Keratinocyte (primary cell): ENCODE results near the gene TNS1. TPM values are rescaled to one million over a fixed set of nuclear protein-coding genes. Genes with fewer than 3 reads are reported as not detected.

ENCODE experiments used
- DNase-seq: peaks from one replicate; pipeline ENCODE4 v3.0.0-alpha.2; 2011; ENCODE audit warnings: low read depth, missing footprints, low spot score
- FAIRE-seq: peaks from 2 replicates; lab custom pipeline; 2011; peaks lifted over from hg19 to GRCh38; lab: Jason Lieb, UNC
- H2AFZ ChIP-seq: 2 replicates; pipeline ENCODE4 v1.6.0; 2012; ENCODE audit warnings: low read length, control low read depth, inconsistent platforms; ENCODE audit not compliant: control insufficient read depth
- H3K27ac ChIP-seq: 2 replicates; pipeline ENCODE4 v1.5.1; 2011; ENCODE audit warnings: low read length; ENCODE audit not compliant: control insufficient read depth, insufficient read depth
- H3K27me3 ChIP-seq: 3 replicates; pipeline ENCODE4 v1.6.0; 2011; ENCODE audit warnings: low read length; ENCODE audit not compliant: control insufficient read depth, insufficient read depth; ENCODE audit errors: extremely low read depth
- H3K36me3 ChIP-seq, 2 experiments: 2 replicates in 1 of 2; 3 replicates in 1 of 2; pipeline ENCODE4 v1.5.1; 2011; ENCODE audit warnings: low read length in 2 of 2, mild to moderate bottlenecking in 1 of 2; ENCODE audit not compliant: control insufficient read depth in 2 of 2, insufficient read depth in 2 of 2; ENCODE audit errors: extremely low read depth in 1 of 2
- H3K4me1 ChIP-seq: 3 replicates; pipeline ENCODE4 v1.5.1; 2011; ENCODE audit warnings: low read length; ENCODE audit not compliant: control insufficient read depth, insufficient read depth; ENCODE audit errors: extremely low read depth
- H3K4me2 ChIP-seq: 3 replicates; pipeline ENCODE4 v1.6.0; 2011; ENCODE audit warnings: low read depth, low read length; ENCODE audit not compliant: control insufficient read depth, insufficient read depth; ENCODE audit errors: extremely low read depth
- H3K4me3 ChIP-seq, 3 experiments: fragments of 200-600 bp in 1 of 3; sonication (generic) in 1 of 3; 2 replicates in 2 of 3; 3 replicates in 1 of 3; pipeline ENCODE4 v1.5.1; 2011 to 2016; ENCODE audit warnings: low read length in 3 of 3, mild to moderate bottlenecking in 3 of 3, control low read depth in 2 of 3, inconsistent platforms in 1 of 3, low read depth in 1 of 3, mixed read lengths in 1 of 3, mixed run types in 1 of 3, moderate library complexity in 1 of 3; ENCODE audit not compliant: control insufficient read depth in 2 of 3, insufficient read depth in 2 of 3; ENCODE audit errors: extremely low read depth in 1 of 3
- H3K79me2 ChIP-seq: 2 replicates; pipeline ENCODE4 v1.6.0; 2012; ENCODE audit warnings: low read length; ENCODE audit not compliant: control insufficient read depth, insufficient read depth
- H3K9ac ChIP-seq: 3 replicates; pipeline ENCODE4 v1.6.0; 2011; ENCODE audit warnings: low read length; ENCODE audit not compliant: control insufficient read depth, insufficient read depth; ENCODE audit errors: extremely low read depth
- H3K9me1 ChIP-seq: 3 replicates; pipeline ENCODE4 v1.6.0; 2011; ENCODE audit warnings: low read length; ENCODE audit not compliant: control insufficient read depth, insufficient read depth; ENCODE audit errors: extremely low read depth
- H3K9me3 ChIP-seq: 2 replicates; pipeline ENCODE4 v1.5.1; 2012; ENCODE audit warnings: low read depth, low read length; ENCODE audit not compliant: control insufficient read depth
- H4K20me1 ChIP-seq: 3 replicates; pipeline ENCODE4 v1.6.0; 2011; ENCODE audit warnings: low read length; ENCODE audit not compliant: control insufficient read depth, insufficient read depth; ENCODE audit errors: extremely low read depth
- EZH2 ChIP-seq: IDR thresholded peaks from one replicate; pipeline ENCODE4 v1.6.1; 2012; ENCODE audit warnings: inconsistent platforms, mild to moderate bottlenecking, low read length, moderate library complexity
- dilution Hi-C: fragments of 300-500 bp; cut with MboI; formaldehyde crosslinking; loops from one replicate; pipeline ENCODE4 v1.7.0; 2020; ENCODE audit warnings: low sequenced_read_pairs; ENCODE audit not compliant: extremely low pct_ligation_motif_present
- polyA plus RNA-seq, 5 experiments: library from polyadenylated mRNA; depleted of rRNA in 3 of 5; stranded (reverse) in 3 of 5; stranded (forward) in 1 of 5; unstranded in 1 of 5; fragments of >200 nt; gene quantifications; 1 replicate in 1 of 5; 2 replicates in 3 of 5; 3 replicates in 1 of 5; pipeline versions ENCODE4 v1.2.1 to v1.2.3, GENCODE V29; 2011 to 2012; ENCODE audit warnings: missing spikeins in 2 of 5, low read depth in 1 of 5, low replicate concordance in 1 of 5
- TF ChIP-seq, protein P1 (sequence below), 3 experiments: IDR thresholded peaks in 1 of 3; conservative IDR thresholded peaks in 1 of 3; optimal IDR thresholded peaks in 1 of 3; 2 replicates in 2 of 3; 3 replicates in 1 of 3; pipeline versions ENCODE3 to v1.5.1; 2011; ENCODE audit warnings: low read length in 3 of 3, mild to moderate bottlenecking in 3 of 3, moderate library complexity in 2 of 3, control low read depth in 1 of 3, inconsistent platforms in 1 of 3; ENCODE audit not compliant: insufficient read depth in 2 of 3; ENCODE audit errors: extremely low read depth in 1 of 3

TNS1 gene
- polyA plus RNA-seq, 1 donor (not counting 4 experiments of a cell fraction or from before 2014, with no cell fraction given), result 2.5 TPM

DNA sequence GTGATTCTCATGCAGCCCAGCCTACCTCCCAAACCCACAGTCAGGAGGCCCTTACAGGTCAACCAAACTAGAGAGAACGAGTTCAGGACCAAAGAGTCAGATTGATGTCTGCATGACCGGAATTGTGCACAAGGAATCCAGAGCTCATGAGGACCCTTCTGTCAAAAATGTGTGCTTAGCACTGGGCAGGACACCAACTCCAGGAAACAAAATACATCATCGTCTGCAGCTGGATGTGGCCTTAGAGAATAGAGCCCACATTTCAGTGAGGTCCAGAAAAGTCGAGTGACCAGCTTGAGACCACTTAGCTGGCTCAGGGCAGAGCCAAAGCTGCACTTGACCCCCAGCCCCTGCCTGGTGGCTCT lies 3.2 kb downstream of the TNS1 start:
- TF ChIP-seq, protein P1, sequence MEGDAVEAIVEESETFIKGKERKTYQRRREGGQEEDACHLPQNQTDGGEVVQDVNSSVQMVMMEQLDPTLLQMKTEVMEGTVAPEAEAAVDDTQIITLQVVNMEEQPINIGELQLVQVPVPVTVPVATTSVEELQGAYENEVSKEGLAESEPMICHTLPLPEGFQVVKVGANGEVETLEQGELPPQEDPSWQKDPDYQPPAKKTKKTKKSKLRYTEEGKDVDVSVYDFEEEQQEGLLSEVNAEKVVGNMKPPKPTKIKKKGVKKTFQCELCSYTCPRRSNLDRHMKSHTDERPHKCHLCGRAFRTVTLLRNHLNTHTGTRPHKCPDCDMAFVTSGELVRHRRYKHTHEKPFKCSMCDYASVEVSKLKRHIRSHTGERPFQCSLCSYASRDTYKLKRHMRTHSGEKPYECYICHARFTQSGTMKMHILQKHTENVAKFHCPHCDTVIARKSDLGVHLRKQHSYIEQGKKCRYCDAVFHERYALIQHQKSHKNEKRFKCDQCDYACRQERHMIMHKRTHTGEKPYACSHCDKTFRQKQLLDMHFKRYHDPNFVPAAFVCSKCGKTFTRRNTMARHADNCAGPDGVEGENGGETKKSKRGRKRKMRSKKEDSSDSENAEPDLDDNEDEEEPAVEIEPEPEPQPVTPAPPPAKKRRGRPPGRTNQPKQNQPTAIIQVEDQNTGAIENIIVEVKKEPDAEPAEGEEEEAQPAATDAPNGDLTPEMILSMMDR (optimal IDR thresholded peaks at IDR 0.05 in 1 of 3, IDR thresholded peaks at IDR 0.05 in 1 of 3, conservative IDR thresholded peaks at IDR 0.05 in 1 of 3; ENCODE audit: extremely low read depth in 1 of 3, insufficient read depth in 2 of 3, low read length in 3 of 3), result no peak
- TF ChIP-seq EZH2, result no peak
- no peaks in the 10 kb centered on the region for H4K20me1 ChIP-seq
- H3K4me3 ChIP-seq, result no peak overlapping the region
- H3K79me2 ChIP-seq, result no peaks in the 10 kb centered on the region
- H3K36me3 ChIP-seq, result no peaks in the 10 kb centered on the region
- H3K27ac ChIP-seq, result no peak overlapping the region
- no peak overlapping the region for H3K9ac ChIP-seq
- peaks cover 6% of the 10 kb centered on the region for H3K27me3 ChIP-seq
- peaks cover 32% of the 10 kb centered on the region for H3K4me1 ChIP-seq
- DNase-seq (no peak), FAIRE-seq (no peak)
- no peak overlapping the region for H2AFZ ChIP-seq
- no peaks in the 10 kb centered on the region for H3K9me1 ChIP-seq
- H3K4me2 ChIP-seq, result no peak overlapping the region
- dilution Hi-C loops, result no loop called here
- no peaks in the 10 kb centered on the region for H3K9me3 ChIP-seq

DNA sequence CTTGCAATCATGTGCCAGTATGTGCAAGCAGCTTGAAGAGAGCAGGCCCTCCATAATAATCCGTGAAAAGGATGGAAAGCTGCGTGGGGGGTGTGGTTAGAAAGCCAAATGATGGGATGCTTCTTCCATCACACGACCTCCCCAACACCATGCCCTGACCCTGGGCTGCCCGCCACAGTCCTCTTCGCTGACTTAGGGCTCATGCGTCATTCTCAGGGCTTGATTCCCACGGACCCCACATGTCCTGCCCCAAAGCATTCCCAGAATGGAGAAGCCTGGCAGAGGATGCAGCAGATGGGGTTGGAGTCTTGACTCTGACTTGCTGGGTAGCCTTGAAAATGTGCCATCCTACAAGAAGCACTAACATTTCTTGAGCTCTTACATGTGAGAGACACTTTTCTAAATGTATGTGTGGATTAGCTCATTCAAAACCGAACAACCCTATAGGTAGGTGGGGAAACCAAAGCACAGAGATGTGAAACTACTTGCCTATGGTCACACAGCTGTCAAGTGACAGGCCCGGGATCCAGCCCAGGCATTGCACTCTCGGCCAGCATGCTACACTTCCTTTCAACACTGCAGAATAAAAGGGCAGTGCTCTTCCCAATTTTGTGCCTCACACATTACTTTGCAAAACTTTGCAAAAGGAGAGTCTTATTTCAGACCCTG lies 3.7 kb downstream of the TNS1 start:
- Histone ChIP-seq H3K27ac (no peak overlapping the region), H3K4me2 (no peak overlapping the region), H3K4me1 (peaks cover 32% of the 10 kb centered on the region), H3K4me3 (no peak overlapping the region), H3K27me3 (peaks cover 6% of the 10 kb centered on the region), H3K9ac (no peak overlapping the region), H3K9me3 (no peaks in the 10 kb centered on the region), H3K9me1 (no peaks in the 10 kb centered on the region), H2AFZ (no peak overlapping the region), H3K79me2 (no peaks in the 10 kb centered on the region), H4K20me1 (no peaks in the 10 kb centered on the region), H3K36me3 (no peaks in the 10 kb centered on the region)
- TF ChIP-seq, protein P1 (optimal IDR thresholded peaks at IDR 0.05 in 1 of 3, IDR thresholded peaks at IDR 0.05 in 1 of 3, conservative IDR thresholded peaks at IDR 0.05 in 1 of 3; ENCODE audit: extremely low read depth in 1 of 3, insufficient read depth in 2 of 3, low read length in 3 of 3), result no peak
- TF ChIP-seq EZH2, result no peak
- FAIRE-seq (no peak), DNase-seq (no peak)
- dilution Hi-C loops, result no loop called here
